AG08396 (cell line): ENCODE data around the gene NCOR2.
"Not testable (repeated sequence)": the region's sequence is repeated elsewhere in the genome, so short reads cannot be mapped to it uniquely, and the experiment has no call there.

Experiments
- DNase-seq: peaks from one replicate; pipeline ENCODE4 v3.0.0; 2012; ENCODE audit warnings: low spot score, mixed read lengths

Gene NCOR2

DNA sequence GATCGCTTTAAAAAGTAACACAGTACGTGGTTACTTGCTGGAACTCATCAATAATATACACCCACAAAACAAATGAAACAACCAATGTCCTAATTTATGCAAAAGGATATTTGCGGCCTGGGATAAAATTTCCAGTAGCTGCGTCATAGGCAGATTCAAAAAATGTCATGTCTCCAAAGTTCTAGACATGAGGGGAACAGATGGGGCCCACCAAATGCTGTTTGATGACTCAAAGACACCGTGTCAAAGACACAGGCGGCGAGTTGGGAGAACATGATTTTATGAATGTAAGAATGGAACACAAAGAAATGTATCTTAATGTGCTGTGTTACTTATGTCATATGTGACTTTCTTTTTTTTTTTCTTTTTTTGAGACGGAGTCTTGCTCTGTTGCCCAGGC is 34.3 kb upstream of the NCOR2 start:
- no peak for DNase-seq

DNA sequence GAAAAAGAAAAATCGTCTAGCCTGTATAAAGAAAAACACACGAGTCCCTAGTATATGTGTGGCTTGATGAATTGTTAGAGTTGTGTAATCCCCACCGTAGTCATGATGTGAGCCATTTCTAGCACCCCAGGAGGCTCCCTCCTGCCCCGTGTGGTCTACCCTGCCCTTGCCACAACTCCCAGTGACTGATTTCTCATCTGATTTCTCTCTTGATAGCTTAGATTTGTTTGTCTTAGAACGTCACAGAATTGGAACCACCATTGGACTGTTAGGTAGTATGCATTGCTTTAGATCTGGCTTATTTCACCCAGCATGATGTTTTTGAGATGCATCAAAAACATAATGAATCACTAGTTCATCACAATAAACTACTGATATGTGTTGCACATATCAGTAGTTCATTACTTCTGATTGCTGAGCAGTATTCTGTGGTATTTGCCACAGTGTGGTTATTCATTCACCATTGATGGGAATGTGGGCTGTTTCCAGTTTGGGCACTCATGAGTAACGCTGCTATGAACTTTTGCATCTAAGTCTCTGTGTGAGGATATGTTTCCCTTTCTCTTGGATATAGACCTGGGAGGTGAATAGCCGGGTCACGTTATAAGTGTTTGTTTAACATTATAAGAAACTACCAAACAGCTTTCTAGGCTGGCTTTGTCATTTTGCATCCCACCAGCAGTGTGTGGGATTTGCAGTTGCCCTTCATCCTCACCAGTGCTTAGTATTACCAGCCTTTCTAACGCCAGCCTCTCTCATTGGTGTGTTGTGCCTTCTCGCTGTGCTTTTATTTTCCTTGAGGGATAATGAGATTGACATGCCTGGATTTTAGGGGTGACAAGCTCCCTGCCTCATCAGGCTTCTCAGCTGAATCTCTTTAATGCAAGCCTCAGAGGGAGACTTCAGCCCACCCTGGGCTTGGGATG is 31.9 kb upstream of the NCOR2 start:
- peak; percentile 39 for DNase-seq

GRCh38 chr12:124597041-124597440 is 29.6 kb upstream of the NCOR2 start:
- no peak for DNase-seq

GRCh38 chr12:124595444-124595843 is 28.0 kb upstream of the NCOR2 start:
- no peak for DNase-seq

- no peak for DNase-seq
Observed at GRCh38 chr12:124594851-124595250, 27.4 kb upstream of the NCOR2 start.

DNA sequence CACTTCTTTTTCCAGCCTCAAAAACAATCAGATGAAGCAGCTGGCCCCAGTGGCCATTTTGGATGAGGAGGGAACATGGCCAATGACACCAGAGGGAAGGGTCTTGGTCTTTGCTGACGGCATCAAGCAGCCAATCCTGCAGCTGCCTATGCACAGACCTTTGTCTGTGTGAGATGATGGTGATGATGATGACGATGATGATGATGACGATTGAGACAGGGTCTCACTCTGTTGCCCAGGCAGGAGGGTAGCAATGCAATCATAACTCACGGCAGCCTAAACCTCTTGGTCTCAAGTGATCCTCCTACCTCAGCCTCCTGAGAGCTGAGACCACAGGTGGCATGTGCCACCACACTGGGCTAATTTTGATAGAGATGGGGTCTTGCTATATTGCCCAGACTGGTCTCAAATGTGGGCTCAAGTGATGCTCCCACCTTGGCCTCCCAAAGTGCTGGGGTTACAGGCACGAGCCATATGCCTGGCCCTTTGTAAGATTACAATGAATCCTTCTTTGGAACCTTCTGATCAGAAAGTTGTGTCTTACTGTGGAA is 26.5 kb upstream of the NCOR2 start:
- no peak for DNase-seq

- DNase-seq = no peak
Observed at GRCh38 chr12:124593176-124593575, 25.8 kb upstream of the NCOR2 start.

- no peak for DNase-seq
Observed at GRCh38 chr12:124592481-124593160, 25.2 kb upstream of the NCOR2 start.

GRCh38 chr12:124592050-124592449 is 24.6 kb upstream of the NCOR2 start:
- DNase-seq = peak; percentile 73

GRCh38 chr12:124590447-124590846 is 23.0 kb upstream of the NCOR2 start:
- DNase-seq = no peak

DNA sequence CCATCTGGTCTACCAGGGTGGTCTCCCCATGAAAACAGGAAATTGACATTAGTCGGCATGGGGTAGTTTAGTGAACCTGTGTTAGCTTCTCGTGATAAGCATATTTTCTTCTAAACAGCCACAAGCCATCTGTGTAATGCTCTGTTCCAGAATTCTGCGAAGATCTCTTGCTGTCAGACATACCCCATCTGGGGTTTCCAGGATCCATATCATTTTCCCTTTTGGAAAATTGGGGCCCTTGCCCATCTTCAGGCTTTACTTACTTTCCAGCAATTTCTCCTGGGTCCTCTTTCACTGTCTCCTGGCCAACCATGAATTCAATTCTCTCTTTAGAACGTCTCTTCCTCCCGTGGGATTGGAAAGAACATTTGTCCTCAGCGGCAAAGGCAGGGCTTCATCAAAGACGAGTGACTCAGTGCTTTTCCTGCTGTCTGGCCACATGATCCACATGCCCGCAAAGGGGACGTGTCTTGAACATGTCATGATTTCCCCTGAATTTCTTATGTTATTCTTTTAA is 21.4 kb upstream of the NCOR2 start:
- DNase-seq = peak; percentile 81

- no peak for DNase-seq
Observed at GRCh38 chr12:124588018-124588634, 20.7 kb upstream of the NCOR2 start.

DNA sequence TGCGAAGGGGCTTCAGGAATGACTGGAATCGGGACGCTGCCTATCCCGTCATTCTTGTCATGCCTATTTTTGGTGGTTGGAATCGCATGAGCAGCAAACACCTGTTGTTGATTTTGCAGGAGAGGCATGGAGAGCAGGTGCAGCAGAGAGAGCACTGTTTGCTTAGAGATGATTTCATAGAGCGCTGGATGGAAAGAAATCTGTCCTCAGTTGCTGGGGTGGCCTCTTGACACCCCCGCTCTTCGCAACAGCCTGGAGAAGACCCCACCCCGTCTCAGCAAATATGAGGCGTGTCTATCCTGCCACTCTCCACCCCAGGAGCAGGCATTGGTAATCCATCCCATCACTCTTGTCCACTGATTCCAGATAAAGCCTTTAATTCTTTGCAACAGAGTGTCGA is 19.3 kb upstream of the NCOR2 start:
- no peak for DNase-seq

DNA sequence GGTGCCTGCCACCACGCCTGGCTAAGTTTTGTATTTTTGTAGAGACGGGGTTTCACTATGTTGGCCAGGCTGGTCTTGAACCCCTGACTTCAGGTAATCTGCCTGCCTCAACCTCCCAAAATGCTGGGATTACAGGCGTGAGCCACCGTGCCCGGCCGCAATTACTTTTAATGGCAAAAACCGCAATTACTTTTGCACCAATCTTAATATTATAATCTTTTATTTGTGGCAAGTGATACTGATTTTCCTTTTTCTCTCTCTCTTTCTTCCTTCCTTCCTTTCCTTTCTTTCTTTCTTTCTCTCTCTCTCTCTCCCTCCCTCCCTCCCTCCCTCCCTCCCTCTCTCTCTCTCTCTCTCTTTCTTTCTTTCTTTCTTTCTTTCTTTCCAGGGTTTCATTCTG is 17.1 kb upstream of the NCOR2 start:
- not testable (repeated sequence) for DNase-seq

DNA sequence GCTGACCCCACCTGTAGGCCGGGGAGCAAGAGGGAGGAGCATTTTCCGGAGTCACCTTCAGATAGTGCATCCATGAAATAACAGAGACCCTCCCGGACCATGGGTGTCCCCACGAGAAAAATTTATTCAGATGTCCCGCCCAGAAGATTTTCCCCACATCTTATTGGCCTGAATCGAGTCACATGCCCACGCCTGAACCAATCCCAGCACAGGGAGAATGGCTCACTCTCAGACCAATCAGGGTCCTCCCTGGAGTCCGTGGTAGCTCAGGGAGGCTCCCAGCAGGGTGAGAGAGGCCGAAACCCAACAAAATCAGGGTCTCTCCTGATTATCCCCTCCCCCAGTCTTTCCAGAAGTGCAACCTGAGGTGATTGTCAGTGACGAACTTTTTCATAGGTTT is 16.4 kb upstream of the NCOR2 start:
- no peak for DNase-seq

- no peak for DNase-seq
Observed at GRCh38 chr12:124582108-124582424, 14.7 kb upstream of the NCOR2 start.

GRCh38 chr12:124581307-124582107 is 14.1 kb upstream of the NCOR2 start:
- no peak for DNase-seq

- DNase-seq = no peak
Observed at GRCh38 chr12:124579921-124580517, 12.6 kb upstream of the NCOR2 start.

GRCh38 chr12:124578854-124579253 is 11.4 kb upstream of the NCOR2 start:
- no peak for DNase-seq

- DNase-seq = no peak
Observed at GRCh38 chr12:124578445-124578844, 11.0 kb upstream of the NCOR2 start.

GRCh38 chr12:124577986-124578385 is 10.6 kb upstream of the NCOR2 start:
- no peak for DNase-seq
